Gastrocnemius medialis (tissue), 4 donors: ENCODE data around the gene KCNB1. TPM values are rescaled to one million over a fixed set of nuclear protein-coding genes. Genes with fewer than 3 reads are reported as not detected.

Experiments used
- ATAC-seq, 2 donors: fragments of 150-250 bp; one replicate each; pipeline ENCODE4 v1.9.1; 2016
- DNase-seq, 2 donors: peaks; one replicate each; pipeline ENCODE4 v3.0.0-alpha.2; 2019
- H3K27ac ChIP-seq, 4 donors: fragments of 200-600 bp; sonication (generic); 1 replicate in 1 of 4; 2 replicates in 3 of 4; pipeline ENCODE4 v1.5.1; 2016 to 2018; ENCODE audit warnings: mild to moderate bottlenecking in 2 of 4, moderate library complexity in 1 of 4
- H3K27me3 ChIP-seq, 3 donors: fragments of 200-600 bp; sonication (generic) in 2 of 3; 1 replicate in 1 of 3; 2 replicates in 2 of 3; pipeline versions ENCODE4 v1.5.1 to v1.6.0; 2016 to 2019; ENCODE audit warnings: mild to moderate bottlenecking in 1 of 3, moderate library complexity in 1 of 3
- H3K36me3 ChIP-seq, 2 donors: fragments of 200-600 bp; sonication (generic) in 1 of 2; one replicate each; pipeline ENCODE4 v1.5.1; 2017 to 2018
- H3K4me1 ChIP-seq, 2 donors: fragments of 200-600 bp; sonication (generic) in 1 of 2; one replicate each; pipeline ENCODE4 v1.5.1; 2016 to 2017; ENCODE audit warnings: mild to moderate bottlenecking in 2 of 2
- H3K4me3 ChIP-seq, 4 donors: fragments of 200-600 bp; sonication (generic) in 3 of 4; 1 replicate in 1 of 4; 2 replicates in 3 of 4; pipeline ENCODE4 v1.5.1; 2016 to 2019; ENCODE audit warnings: mild to moderate bottlenecking in 2 of 4
- H3K9me3 ChIP-seq, 3 donors: fragments of 200-600 bp; sonication (generic) in 2 of 3; 1 replicate in 1 of 3; 2 replicates in 2 of 3; pipeline ENCODE4 v1.5.1; 2016 to 2019
- CTCF ChIP-seq, 5 experiments: fragments of 450-650 bp in 3 of 5; fragments of 200-600 bp in 2 of 5; sonication (generic) in 2 of 5; IDR thresholded peaks in 4 of 5; conservative IDR thresholded peaks in 1 of 5; 1 replicate in 4 of 5; 2 replicates in 1 of 5; pipeline ENCODE4 v1.5.1; 2016 to 2019; ENCODE audit warnings: antibody characterized with exemption in 5 of 5, mild to moderate bottlenecking in 3 of 5, moderate library complexity in 3 of 5
- POLR2A ChIP-seq, 2 donors: fragments of 450-650 bp; IDR thresholded peaks; one replicate each; pipeline ENCODE4 v1.6.1; 2017; ENCODE audit warnings: antibody characterized with exemption in 2 of 2, mild to moderate bottlenecking in 2 of 2, moderate library complexity in 2 of 2
- in situ Hi-C, 4 donors: fragments of 200-750 bp; cut with MboI; loops; one replicate each; pipeline versions ENCODE4 v1.15.0 to v1.8.0; 2017; ENCODE audit warnings: low sequenced_read_pairs in 4 of 4
- intact Hi-C: fragments of 100-400 bp; cut with DNase I; formaldehyde crosslinking; loops from one replicate; pipeline ENCODE4 v1.15.1; 2023; ENCODE audit warnings: low total_unique reads
- total RNA-seq, 4 donors: library from RNA; depleted of rRNA; stranded (reverse); fragments of >200 nt; gene quantifications; one replicate each; pipeline versions ENCODE4 v1.1.0 to v1.2.3, GENCODE V29; 2016

Gene KCNB1
- total RNA-seq, 4 donors from 2014 or later: 6.6 to 34.7 (median 9.4) TPM

GRCh38 chr20:49476016-49476355 lies 6.5 kb downstream of the KCNB1 start:
- H3K4me1 ChIP-seq: peaks cover 0 to 19% of the 10 kb centered on the region in 2 donors
- intact Hi-C loops: no loop called here
- H3K36me3 ChIP-seq: no peaks in the 10 kb centered on the region
- DNase-seq (no peak), ATAC-seq (no peak)
- TF ChIP-seq CTCF (IDR thresholded peaks at IDR 0.05 in 4 of 5, conservative IDR thresholded peaks at IDR 0.05 in 1 of 5) (no peak), POLR2A (IDR thresholded peaks at IDR 0.05) (no peak)
- no peak overlapping the region for H3K27ac ChIP-seq
- H3K4me3 ChIP-seq: no peak overlapping the region
- in situ Hi-C loops: no loop called here
- H3K27me3 ChIP-seq: no peaks in the 10 kb centered on the region
- no peaks in the 10 kb centered on the region for H3K9me3 ChIP-seq

DNA sequence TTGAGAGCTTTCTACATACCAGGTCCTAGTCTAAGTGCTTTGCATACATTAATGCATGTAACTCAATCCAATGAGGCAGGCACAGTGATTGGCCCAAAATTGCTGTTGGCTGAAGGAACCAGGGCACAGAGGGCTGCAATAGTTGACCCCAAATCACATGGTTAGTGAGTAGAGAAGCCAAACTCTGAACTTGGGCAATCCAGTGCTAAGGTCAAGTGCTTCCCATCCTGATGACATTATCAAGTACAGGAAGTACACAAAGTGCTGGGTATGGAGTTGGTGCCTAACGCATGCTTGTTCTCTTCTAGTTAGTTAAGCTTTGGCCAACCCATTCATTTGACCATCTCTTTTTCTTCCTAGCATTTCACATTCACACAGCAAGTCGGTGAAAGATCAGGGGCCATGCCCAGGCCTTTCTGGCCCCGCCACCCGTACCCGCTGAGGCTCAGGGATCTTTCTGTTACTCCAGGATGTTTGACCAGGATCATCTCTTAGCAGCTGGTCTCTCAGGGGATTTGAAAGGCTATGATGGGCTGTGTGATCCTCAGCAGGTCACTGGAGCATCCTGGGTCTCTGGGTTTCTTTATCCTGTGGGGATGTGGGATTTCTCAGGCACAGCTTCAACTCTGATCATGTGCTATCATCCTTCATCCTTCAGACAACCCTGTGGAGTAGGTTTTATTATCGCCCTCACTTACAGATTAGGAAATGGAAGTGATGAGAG lies 7.0 kb downstream of the KCNB1 start:
- Histone ChIP-seq H3K9me3 (no peaks in the 10 kb centered on the region), H3K4me1 (peaks cover 0 to 17% of the 10 kb centered on the region in 2 donors), H3K36me3 (no peaks in the 10 kb centered on the region), H3K27me3 (no peaks in the 10 kb centered on the region), H3K27ac (no peak overlapping the region), H3K4me3 (no peak overlapping the region)
- DNase-seq: no peak
- ATAC-seq: no peak
- no peak for TF ChIP-seq POLR2A (IDR thresholded peaks at IDR 0.05)
- intact Hi-C loops (no loop called here), in situ Hi-C loops (no loop called here)

- TF ChIP-seq CTCF (IDR thresholded peaks at IDR 0.05 in 4 of 5, conservative IDR thresholded peaks at IDR 0.05 in 1 of 5): no peak
- TF ChIP-seq POLR2A (IDR thresholded peaks at IDR 0.05): no peak
- H3K9me3 ChIP-seq: no peaks in the 10 kb centered on the region
- H3K27me3 ChIP-seq: no peaks in the 10 kb centered on the region
- H3K36me3 ChIP-seq: peaks cover 0 to 4% of the 10 kb centered on the region in 2 donors
- no peak overlapping the region for H3K4me3 ChIP-seq
- intact Hi-C loops: no loop called here
- peaks cover 0 to 6% of the 10 kb centered on the region in 2 donors for H3K4me1 ChIP-seq
- DNase-seq (no peak), ATAC-seq (no peak)
- H3K27ac ChIP-seq: no peak overlapping the region
- in situ Hi-C loops: no loop called here
Observed at GRCh38 chr20:49471397-49471796, 11.1 kb downstream of the KCNB1 start.

DNA sequence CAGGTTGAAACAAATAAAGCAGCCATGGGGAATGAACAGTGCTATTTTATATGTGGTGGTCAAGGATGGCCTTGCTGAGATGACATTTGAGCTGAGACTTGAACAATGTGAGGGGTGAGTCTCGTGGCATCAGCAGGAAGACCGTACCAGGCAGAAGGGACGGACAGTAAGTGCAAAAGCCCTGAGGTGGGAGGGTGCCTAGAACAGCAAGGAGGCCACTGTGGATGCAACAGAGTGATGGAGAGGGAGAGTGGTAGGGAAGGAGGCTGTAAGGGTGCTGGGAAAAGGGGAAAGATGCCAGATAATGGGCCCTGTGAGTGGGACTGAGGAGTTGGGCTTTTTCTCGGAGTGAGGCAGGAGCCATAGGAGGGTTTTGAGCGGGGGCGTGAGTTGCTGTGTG lies 11.5 kb downstream of the KCNB1 start:
- ATAC-seq (no peak), DNase-seq (no peak)
- H3K4me1 ChIP-seq: peaks cover 0 to 6% of the 10 kb centered on the region in 2 donors
- H3K36me3 ChIP-seq: peaks cover 0 to 4% of the 10 kb centered on the region in 2 donors
- H3K9me3 ChIP-seq: no peaks in the 10 kb centered on the region
- H3K27ac ChIP-seq: no peak overlapping the region
- H3K27me3 ChIP-seq: no peaks in the 10 kb centered on the region
- in situ Hi-C loops: no loop called here
- no peak for TF ChIP-seq CTCF (IDR thresholded peaks at IDR 0.05 in 4 of 5, conservative IDR thresholded peaks at IDR 0.05 in 1 of 5)
- TF ChIP-seq POLR2A (IDR thresholded peaks at IDR 0.05): no peak
- no peak overlapping the region for H3K4me3 ChIP-seq
- intact Hi-C loops: no loop called here

- ATAC-seq: no peak
- H3K4me3 ChIP-seq: no peak overlapping the region
- H3K9me3 ChIP-seq: no peaks in the 10 kb centered on the region
- in situ Hi-C loops (no loop called here), intact Hi-C loops (no loop called here)
- peaks cover 0 to 4% of the 10 kb centered on the region in 2 donors for H3K36me3 ChIP-seq
- H3K27me3 ChIP-seq: no peaks in the 10 kb centered on the region
- TF ChIP-seq CTCF (IDR thresholded peaks at IDR 0.05 in 4 of 5, conservative IDR thresholded peaks at IDR 0.05 in 1 of 5) (no peak), POLR2A (IDR thresholded peaks at IDR 0.05) (no peak)
- H3K4me1 ChIP-seq: peaks cover 0 to 6% of the 10 kb centered on the region in 2 donors
- DNase-seq: no peak
- H3K27ac ChIP-seq: no peak overlapping the region
Observed at GRCh38 chr20:49469060-49469459, 13.4 kb downstream of the KCNB1 start.
